HG03159 (cell line): ENCODE results near the gene MACROD2.

Source experiments
- ATAC-seq: cut with Tn5 transposase; IDR thresholded peaks from one replicate; pipeline ENCODE4 v1.9.1; 2021; ENCODE audit warnings: mild to moderate bottlenecking, moderate library complexity; ENCODE audit not compliant: unreplicated experiment

Gene MACROD2

DNA sequence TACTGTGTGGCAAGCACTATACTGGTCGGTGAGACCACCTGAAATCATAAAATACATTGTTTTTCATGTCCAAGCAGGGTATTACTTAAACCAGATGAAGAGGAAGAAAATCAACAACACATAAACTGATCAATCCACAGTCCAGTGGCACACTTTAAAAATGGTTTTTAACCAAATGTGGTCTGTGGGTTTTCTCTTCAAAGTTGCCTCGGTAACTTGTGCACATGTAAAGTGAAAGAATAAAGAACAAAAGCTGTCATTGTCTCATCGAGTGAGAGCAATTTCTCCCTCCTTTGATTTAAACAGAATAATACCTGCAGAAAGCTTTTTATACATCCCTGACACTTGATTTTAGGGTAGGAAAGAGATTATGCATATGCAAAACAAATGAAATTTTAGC, 338.4 kb downstream of the MACROD2 start:
- ATAC-seq, result no peak

DNA sequence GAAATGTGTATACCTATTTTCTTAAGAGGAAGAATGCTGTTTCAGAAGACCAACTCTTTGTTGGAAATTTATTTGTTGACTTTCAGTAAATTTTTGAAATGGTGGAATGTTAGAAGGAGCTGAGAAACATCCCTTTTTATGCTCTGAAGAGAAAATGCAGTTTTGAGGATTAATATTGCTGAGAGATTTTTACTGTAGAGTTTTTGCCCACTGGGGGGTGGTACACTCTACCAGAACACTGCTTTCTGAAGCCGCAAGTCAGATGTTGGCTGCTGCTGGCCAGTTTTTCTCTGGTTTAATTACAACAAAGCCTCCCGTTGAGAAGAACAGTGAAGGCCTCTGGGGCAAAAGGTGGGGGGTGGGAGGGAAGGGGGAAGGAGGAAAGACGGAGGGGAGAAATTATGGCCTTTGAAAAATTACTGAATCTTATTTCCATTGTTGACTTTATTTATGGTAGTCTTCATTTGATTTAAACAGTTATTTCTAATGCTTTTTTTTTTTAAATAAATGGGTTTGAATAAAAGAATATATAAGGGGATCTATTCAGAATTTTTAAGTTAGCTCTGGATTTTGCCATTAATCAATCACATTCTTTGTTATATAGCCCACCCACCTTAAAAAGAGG, 339.1 kb downstream of the MACROD2 start:
- no peak for ATAC-seq

DNA sequence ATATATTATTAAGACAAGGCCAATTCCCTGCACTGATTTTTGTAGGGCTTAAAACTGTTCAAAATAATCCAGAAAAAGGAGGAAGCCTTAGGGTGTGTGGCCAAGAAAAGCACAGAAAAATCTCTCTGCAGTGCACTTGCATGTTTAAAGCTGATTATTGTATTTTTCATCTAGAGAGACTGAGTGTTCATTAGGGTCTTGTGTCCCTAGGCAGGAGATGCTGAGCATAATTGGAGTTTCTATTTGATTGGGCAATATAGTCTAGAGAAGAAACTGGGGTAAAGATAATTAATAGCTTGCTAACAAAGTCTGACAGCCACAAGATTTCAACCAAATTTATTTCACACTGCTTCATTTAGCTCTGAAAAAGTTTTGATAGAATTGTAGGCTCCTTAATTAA, 339.7 kb downstream of the MACROD2 start:
- ATAC-seq, result no peak

DNA sequence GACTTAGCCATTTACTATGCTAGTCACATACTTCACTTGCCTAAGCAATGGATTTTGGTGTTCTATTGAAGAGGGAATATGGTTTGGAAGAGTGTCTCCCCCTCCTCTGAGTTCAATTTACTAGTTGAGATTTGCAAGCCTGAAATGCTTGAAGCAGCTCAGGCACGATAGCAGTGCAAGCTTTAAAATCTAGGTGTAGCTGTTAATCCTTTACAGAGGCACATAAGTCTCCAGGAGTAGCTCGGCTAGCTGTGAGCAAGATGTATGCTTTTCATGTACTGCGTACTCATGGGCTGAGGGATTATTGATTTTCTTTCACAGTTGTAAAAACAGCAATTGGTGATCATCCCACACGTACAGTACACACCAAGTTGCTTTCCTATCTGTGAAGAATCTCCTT, 341.4 kb downstream of the MACROD2 start:
- ATAC-seq, result no peak

DNA sequence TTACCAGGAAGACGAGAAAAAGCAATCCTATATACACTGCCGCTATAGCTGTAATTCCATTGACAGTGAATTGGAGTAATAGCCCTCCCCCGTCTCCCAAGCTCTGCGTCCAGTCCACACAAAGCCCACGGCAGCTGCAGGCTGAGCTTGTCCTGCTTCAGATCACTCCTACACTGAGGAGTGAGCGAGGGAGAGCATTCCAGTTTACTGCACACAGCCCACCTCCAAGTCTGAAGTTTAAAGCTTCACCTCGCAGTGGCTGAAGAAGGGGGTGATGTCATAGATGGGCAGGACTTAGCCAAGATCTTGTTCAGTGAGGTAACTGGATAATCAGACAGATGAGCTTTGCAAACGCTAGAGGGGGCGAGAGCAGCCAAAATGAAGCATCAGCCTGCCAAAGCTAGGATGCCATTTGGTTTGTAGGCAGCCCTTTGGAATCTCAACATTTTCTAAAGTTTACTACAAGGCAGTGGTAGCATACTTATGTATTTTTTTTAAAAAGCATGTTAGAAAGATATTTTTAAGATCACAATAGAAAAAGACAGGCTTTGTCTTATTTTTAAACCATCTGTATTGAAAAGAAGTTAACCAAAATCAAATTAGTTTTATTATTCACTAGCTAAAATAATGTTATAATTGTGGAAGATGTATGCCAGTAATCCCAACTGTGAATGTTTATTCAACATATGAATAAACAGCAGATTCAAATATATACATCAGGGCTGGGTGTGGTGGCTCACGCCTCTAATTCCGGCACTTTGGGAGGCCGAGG, 342.3 kb downstream of the MACROD2 start, which contains the start of gene FLRT3:
Gene FLRT3 (minus strand): TSS at position 213 of the 772 bp plus-strand sequence. CDS start 10,106 bp downstream, outside the sequence.
- peak; percentile 98 for ATAC-seq

DNA sequence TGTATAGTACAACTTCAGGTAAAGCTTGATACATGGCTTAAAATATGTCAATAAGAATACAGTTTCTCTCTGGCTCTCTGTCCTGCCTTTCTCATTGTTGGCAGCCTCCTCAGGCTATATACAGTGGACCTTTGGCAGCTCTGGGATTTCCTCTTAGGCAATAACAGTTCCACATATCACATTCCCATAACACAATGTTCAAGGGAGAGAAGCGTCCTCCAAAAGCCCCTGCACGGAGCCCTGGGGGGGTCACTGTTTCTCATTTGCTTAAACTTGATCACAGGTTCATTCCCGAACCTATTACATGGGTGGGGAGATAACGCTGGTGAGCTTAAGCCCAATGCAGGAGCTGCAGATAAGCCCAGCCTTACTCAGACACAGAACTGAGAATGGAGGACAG, 346.5 kb downstream of the MACROD2 start:
- no peak for ATAC-seq

DNA sequence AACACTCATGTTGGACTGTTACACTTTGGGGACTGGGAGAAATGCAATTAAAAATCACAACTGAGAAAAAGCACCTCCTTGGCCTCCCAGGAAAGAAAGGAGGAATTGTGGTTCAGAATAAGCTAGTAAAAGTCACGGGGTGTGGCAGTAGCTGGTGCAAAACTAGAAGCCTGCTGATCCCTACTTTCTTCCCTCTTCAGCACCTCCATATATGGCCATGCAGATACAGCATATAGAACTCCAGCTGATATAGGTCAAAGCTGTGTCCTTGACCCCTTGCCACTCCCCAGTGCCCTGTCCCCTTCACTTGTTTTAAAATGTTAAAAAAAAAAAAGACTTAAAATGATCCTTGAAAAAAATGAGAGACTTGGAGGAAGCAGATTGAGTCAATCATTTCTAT, 347.6 kb downstream of the MACROD2 start:
- ATAC-seq, result no peak

- no peak for ATAC-seq
Measured at GRCh38 chr20:14343491-14344065, 348.3 kb downstream of the MACROD2 start.

DNA sequence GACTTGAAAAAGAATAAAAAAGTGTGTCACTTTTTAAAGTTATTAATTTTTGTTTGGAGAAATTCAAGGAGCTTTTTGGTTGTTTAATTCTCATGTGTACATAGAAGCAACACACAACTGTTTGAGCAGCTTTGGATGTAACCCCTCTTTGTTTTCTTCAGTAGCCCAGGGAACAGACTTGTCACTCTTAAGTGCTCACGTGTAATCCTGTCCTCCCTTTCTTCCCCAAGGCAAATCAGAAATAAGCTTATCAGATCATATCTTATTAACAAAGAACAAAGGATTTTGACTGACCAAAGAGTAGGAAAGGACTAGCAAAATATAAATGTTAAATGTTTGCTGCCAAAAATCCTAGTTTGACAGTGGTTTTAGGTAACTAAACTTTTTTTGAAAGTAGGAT, 349.4 kb downstream of the MACROD2 start:
- no peak for ATAC-seq

GRCh38 chr20:14355791-14356190, 360.5 kb downstream of the MACROD2 start:
- no peak for ATAC-seq

DNA sequence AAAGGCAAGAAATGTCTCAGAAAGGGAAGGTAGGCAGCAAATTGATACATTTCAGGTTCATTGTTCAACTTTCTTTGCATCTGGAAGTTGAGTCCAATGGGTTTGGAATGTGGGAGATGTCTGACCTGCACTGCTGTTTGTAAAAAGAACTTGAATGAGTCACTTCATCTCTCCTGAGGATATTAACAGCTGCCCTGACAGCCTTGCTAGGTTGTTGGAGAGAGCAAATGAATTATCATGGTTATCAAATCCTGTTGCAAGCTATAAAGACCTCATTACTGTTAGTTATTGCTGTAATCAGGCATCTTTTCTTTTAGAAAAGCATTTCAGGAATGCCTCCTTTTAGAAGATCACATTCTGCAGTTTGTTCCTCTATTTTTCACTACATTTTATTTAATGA, 365.1 kb downstream of the MACROD2 start:
- ATAC-seq, result no peak

GRCh38 chr20:14361509-14362345, 366.4 kb downstream of the MACROD2 start:
- no peak for ATAC-seq

GRCh38 chr20:14374196-14374595, 378.9 kb downstream of the MACROD2 start:
- ATAC-seq, result no peak

DNA sequence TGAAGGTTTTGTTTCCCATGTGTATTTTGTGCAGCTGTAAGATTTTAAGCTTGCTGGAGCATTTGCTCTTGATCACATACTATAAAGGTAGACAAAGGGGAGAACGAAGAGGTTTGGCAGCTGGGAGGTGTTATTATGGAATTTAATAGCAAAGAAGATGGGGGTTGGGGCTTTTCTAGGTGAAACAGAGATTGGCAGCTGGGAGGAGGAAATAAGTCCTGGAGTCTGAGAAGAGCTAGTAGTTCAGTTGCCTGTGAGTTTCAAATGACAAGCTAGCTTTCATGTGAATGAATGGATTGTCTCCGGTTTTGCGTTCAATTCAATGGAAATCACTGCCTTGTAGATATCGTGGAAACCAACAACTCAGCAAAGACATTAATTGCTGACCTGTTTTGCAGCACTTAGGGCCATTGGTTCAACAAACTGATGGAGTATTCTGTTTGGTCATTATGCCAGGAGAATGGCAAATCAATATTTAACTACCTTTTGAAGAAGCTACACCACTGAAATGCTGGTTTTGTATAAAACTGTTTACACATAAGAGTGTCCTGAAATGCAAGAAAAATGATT, 380.2 kb downstream of the MACROD2 start:
- no peak for ATAC-seq

DNA sequence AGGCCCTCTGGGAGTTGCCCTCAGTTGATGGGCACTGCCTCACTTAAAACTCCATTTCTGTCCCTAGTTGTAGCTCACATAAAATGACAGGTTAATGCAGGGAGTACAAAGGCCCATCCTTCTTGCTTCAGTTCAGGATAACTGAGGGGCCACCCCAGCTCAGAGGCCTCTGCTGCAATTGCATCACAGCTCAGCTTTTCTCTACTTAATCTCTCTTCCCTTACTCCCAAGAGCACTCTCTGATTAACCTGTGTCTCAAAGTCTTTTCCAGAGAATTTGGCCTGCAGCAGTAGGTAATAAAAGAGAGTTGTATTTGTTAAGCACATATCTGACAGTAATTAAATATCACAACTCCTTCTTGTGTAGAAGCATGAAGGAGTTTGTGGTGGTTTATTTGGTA, 383.0 kb downstream of the MACROD2 start:
- ATAC-seq, result no peak

DNA sequence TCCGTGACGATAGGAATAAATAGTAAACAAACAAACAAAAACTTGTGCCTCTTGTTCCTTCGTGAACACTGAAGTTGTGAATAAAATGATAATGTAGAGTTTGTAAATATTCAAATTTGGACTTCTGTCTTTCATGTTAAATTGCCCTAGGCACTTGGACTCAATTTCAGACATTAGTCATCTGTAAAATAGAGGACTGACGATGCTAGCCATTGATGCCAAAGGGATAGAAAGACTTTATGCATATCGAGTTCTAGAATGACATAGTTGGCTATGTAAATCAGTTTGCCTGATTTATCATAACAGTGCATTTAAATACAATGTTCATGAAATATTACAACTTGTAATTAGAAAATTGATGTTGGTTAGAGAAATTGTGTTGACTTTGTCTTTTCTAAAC, 388.0 kb downstream of the MACROD2 start:
- no peak for ATAC-seq

- ATAC-seq, result no peak
Measured at GRCh38 chr20:14384416-14385175, 389.3 kb downstream of the MACROD2 start.

- no peak for ATAC-seq
Measured at GRCh38 chr20:14385176-14385740, 389.9 kb downstream of the MACROD2 start.

- ATAC-seq, result no peak
Measured at GRCh38 chr20:14386726-14387125, 391.4 kb downstream of the MACROD2 start.
